ACHN (cell line): Measurements from ENCODE around the gene MITF.

Source experiments
- DNase-seq: peaks from one replicate; pipeline ENCODE4 v3.0.0-alpha.2; 2015
- in situ Hi-C: cut with HindIII; loops from 2 replicates; pipeline ENCODE4 v1.10.0; 2017; ENCODE audit warnings: low sequenced_read_pairs, low pct_ligation_motif_present, low pct_unique_long_range_greater_than_20kb

MITF gene

GRCh38 chr3:70003119-70003518, 263.9 kb downstream of the MITF start:
- DNase-seq: no peak
- in situ Hi-C loops: no loop called here

GRCh38 chr3:70006089-70006488, 266.8 kb downstream of the MITF start:
- in situ Hi-C loops: no loop called here

GRCh38 chr3:70010346-70010745, 271.1 kb downstream of the MITF start:
- in situ Hi-C loops: no loop called here

More at GRCh38 chr3:70006089-70006488, 266.8 kb downstream of the MITF start:
- no peak for DNase-seq

GRCh38 chr3:70011582-70011981, 272.3 kb downstream of the MITF start:
- in situ Hi-C loops: no loop called here
- DNase-seq: no peak

More at GRCh38 chr3:70010346-70010745, 271.1 kb downstream of the MITF start:
- DNase-seq: no peak
